NOMO-1 treated with dmso at 0.1 percent for 144 hours (cell line): ENCODE results near the gene PPP2R2C.

ENCODE experiments used
- DNase-seq: peaks from one replicate; lab custom pipeline; 2025; ENCODE audit not compliant: unreplicated experiment; lab: John Stamatoyannopoulos, UW

PPP2R2C gene

DNA sequence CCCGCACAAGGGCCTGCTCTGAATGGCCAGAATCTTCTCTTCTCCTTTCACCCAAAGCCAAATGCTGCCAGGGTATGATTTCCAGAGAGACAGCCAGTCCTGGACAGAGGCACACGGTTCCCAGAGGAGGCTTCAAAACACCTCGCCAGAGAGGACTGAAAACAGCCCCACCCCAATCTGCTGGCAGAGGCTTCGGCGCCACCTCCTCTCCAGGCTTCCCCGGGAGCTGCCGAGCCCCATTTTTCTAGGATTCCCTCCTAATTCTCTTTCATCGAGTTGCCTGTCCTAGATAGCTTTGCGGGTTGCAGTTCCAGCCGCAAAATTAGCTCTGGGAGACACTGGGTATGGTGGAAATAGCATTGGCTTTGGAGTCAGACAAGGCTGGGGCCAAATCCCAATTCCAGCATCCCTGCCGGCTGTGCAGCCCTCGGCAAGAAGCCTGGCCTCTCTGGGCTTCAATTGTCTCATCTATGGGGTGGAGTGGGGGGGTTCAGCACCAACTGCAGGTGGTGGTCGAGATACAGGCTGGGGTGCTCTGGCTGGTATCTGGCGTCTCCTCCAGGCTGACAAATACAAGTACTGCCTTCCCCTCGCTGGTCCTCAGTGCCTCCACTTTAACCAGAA lies 22.6 kb downstream of the PPP2R2C start:
- DNase-seq = no peak

DNA sequence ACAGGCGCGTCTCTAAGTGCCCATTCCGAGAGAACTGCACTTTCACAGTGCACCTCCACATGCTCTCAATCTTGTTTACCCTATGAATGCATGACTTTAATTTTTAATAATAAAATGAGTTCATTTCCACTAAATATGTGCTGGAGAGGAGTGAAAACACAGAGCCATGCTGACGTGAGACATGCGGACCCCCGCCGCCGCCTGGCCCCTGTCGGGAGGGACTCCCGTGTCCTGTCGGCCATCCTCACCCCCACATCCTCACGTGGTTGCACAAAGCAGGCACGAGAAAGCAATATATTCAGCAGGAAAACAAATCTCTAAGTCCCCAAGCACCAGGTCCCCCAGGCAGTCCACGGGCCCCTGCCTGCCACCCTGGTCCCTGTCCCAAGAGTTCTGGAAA lies 23.1 kb downstream of the PPP2R2C start:
- DNase-seq = no peak

DNA sequence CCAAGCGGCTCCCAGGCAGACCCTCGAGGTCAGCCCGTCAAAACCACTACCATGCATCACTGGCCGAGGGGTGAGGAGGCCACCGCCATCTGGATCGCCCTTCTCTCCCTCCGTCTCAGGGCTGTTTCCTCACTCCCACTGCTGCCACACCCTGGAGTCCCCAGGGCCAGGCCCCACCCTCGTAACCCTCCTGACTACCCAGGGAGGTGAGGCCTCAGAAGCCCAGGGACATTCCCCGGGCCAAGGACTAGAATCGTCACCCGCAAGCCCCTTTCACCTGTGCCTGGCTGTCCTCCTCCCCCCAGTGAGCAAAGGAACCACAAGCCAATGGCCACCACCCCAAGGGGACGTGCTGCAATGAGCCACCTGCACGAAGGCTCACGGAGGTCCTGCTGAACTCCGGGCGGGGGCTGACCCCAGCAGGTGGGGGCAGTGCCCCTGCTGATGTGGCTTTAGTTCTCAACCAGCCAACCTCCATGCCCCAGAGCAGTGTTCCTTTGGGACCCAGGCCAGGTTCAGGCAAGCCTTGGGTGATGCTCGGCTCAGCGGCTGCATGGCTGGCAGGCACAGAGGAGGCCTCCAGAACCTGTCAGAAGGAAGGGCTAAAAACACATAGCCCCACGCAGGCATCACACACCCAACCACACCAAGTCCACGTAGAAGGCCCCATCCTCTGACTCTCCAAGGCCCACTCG lies 23.8 kb downstream of the PPP2R2C start:
- no peak for DNase-seq

DNA sequence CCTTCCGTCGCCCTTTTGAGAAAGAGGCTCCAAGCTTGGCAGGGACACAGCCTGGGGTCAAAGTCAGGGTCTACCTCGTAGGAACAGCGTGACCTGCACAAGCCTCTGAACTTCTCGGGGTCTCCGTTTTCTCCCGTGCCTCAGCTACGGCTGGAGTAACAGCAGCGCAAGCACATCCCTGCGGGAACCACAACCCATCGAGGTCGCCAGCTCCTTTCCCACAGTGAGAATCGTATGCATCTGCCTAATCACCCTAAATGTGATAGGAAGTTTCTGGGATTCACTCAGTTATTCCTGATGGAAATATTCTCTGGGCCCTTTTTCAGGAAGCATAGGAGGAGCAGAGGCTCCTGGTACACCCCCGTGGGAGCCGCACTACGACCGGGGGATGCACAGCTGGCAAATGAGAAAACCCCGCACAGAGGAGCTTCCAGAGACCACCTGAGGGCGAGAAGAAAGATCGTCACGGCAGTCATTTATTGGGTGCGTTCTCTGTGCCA lies 24.7 kb downstream of the PPP2R2C start:
- DNase-seq = no peak

GRCh38 chr4:6446538-6447451 lies 25.6 kb downstream of the PPP2R2C start:
- DNase-seq = no peak

- DNase-seq = no peak
Observed at GRCh38 chr4:6446130-6446482, 26.3 kb downstream of the PPP2R2C start.

- no peak for DNase-seq
Observed at GRCh38 chr4:6445403-6446129, 26.8 kb downstream of the PPP2R2C start.

DNA sequence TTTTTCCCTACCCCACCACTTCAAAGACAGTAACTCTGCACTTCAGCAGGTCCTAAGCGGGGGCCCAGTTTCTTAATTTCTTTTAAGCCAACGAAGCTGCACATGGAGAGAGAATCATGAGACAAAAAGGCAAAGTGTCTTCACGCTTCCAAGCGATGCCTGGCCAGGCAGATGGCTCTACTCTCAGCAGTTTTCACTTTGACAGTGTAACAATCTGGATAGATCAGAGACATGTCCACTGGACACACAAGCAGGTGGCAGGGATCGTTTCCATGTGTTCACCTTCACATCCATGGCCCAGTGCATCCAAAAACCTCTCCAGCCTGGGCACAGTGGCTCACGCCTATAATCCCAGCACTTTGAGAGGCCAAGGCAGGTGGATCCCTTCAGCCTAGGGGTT lies 27.8 kb downstream of the PPP2R2C start:
- no peak for DNase-seq

- no peak for DNase-seq
Observed at GRCh38 chr4:6443035-6444023, 29.1 kb downstream of the PPP2R2C start.

- DNase-seq = no peak
Observed at GRCh38 chr4:6442555-6442954, 29.9 kb downstream of the PPP2R2C start.

DNA sequence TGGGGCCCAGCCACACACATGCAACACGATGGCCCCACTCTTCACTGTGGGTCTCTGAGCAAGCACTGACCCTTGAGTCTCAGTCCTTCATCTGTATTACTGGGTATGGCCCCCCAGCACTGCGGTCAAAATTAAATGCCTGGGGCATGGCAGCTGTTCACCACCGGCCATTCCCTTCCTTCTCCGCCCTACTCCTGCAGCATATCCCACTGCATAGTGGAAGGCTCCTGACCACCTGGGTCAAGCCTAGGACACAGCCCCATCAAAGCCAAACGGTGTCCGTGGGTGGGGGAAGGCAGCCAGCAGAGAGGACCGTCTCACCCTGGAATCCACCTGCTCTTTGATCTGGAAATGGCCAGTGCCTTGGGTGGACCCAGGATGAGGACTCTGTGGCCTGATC lies 30.7 kb downstream of the PPP2R2C start:
- no peak for DNase-seq

DNA sequence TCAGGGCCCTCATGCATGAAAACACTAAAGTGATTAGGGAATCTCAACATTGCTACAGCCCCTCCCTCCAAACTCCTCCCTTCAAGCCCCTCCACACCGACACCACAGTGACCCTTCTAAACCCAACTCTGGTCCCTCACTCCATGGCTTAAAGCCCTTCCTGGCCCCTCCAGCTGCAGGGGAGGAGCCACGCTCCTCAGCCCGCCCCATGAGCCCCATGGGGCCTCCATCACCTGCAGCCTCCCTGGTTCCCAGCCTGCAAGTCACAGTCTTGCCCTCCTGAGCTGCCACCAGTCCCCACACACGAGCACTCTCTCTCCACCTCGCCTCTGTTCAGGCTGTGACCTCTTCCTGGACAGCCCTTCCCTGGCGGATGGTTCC lies 31.2 kb downstream of the PPP2R2C start:
- no peak for DNase-seq

DNA sequence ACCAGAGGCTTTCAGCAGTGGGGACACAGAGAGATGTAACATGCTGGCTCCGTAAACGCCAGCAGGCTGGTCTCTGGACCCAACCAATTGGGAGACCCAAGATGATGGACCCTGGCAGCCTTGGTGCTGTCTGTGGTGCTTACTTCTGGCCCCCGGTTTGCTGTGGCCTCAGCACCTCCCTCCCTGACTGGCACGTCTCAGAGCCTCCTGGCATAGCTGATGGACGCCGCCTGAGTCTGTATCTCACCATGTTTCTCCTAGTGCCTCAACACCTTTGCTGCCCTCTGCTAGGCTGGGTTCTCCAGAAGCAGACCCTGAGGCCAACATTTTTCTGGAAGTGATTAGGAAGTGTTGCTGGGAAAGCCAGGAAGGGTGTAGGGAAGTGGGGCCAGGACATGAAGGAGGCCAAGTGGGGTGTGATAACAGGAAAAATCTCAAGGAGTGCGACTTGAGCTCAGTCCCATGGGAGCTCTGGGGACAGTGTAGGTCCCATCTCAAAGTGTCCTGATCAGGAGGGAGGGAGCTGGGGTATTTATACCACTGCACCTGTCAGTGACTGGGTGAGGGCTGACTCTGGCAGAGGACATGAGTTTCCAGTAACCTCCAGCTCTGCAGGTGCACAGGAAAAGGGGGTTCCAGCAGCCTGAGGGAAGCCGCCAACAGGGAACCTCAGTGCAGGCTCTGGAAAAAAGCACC lies 31.8 kb downstream of the PPP2R2C start:
- no peak for DNase-seq

DNA sequence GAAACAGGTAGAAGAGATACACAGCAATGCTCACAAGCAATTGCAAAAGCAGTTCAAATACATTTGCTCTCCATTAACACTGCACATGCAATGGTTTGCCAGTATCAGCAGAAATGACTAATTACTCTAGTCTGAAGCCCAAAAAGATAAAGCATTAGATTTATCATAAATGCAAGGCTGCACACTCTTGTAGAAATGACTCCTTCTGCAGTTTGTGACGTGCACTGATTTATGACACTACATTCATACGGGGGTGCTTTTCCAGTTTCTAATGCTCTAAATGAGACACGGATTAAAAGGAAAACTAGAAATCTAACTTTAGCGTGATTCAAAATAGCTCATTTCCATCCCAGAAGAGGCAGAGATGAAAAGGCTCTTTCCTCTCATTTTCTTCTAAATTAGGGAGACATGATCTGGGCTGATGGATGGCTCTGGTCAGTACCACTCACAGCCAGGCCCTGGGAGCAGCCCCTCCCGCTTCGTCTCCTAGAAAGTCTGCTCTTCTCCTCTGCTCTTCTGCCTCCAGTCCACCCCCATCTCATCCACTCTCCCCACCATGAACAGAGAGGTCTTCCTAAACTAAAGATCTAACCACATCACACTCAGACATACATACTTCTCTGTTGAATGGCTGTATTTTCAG lies 33.2 kb downstream of the PPP2R2C start:
- DNase-seq = no peak

GRCh38 chr4:6437826-6438238 lies 34.6 kb downstream of the PPP2R2C start:
- no peak for DNase-seq

- DNase-seq = no peak
Observed at GRCh38 chr4:6435010-6435409, 37.4 kb downstream of the PPP2R2C start.

- DNase-seq = no peak
Observed at GRCh38 chr4:6430927-6431326, 41.5 kb downstream of the PPP2R2C start.

- DNase-seq = no peak
Observed at GRCh38 chr4:6427439-6428090, 44.8 kb downstream of the PPP2R2C start.
